Subcutaneous abdominal adipose tissue (tissue), 5 donors: ENCODE measurements around the gene TMPRSS6.

ENCODE experiments used
- H3K27ac ChIP-seq: one replicate; pipeline ENCODE4 v1.7.0; 2013; ENCODE audit warnings: low read depth, mild to moderate bottlenecking, inconsistent platforms, low read length, moderate library complexity
- H3K27me3 ChIP-seq, 5 donors: one replicate each; pipeline ENCODE4 v1.7.0; 2013; ENCODE audit warnings: low read length in 5 of 5, inconsistent platforms in 1 of 5; ENCODE audit not compliant: control insufficient read depth in 5 of 5, insufficient read depth in 4 of 5
- H3K36me3 ChIP-seq, 5 donors: one replicate each; pipeline ENCODE4 v1.7.0; 2013; ENCODE audit warnings: low read length in 5 of 5; ENCODE audit not compliant: control insufficient read depth in 5 of 5, insufficient read depth in 5 of 5
- H3K4me1 ChIP-seq, 5 donors: one replicate each; pipeline ENCODE4 v1.7.0; 2013; ENCODE audit warnings: low read length in 5 of 5, mild to moderate bottlenecking in 3 of 5, moderate library complexity in 1 of 5; ENCODE audit not compliant: control insufficient read depth in 5 of 5, insufficient read depth in 5 of 5
- H3K4me3 ChIP-seq, 5 donors: one replicate each; pipeline ENCODE4 v1.7.0; 2013; ENCODE audit warnings: low read length in 5 of 5, low read depth in 1 of 5
- H3K9ac ChIP-seq, 5 donors: one replicate each; pipeline ENCODE4 v1.7.0; 2013; ENCODE audit warnings: low read length in 5 of 5, mild to moderate bottlenecking in 4 of 5, moderate library complexity in 3 of 5
- H3K9me3 ChIP-seq, 5 donors: one replicate each; pipeline ENCODE4 v1.7.0; 2013; ENCODE audit warnings: low read length in 5 of 5; ENCODE audit not compliant: control insufficient read depth in 5 of 5
- donor health status: healthy.
- donor health status: healthy.
- donor health status: healthy.
- donor health status: healthy.
- donor health status: healthy.

TMPRSS6 gene

DNA sequence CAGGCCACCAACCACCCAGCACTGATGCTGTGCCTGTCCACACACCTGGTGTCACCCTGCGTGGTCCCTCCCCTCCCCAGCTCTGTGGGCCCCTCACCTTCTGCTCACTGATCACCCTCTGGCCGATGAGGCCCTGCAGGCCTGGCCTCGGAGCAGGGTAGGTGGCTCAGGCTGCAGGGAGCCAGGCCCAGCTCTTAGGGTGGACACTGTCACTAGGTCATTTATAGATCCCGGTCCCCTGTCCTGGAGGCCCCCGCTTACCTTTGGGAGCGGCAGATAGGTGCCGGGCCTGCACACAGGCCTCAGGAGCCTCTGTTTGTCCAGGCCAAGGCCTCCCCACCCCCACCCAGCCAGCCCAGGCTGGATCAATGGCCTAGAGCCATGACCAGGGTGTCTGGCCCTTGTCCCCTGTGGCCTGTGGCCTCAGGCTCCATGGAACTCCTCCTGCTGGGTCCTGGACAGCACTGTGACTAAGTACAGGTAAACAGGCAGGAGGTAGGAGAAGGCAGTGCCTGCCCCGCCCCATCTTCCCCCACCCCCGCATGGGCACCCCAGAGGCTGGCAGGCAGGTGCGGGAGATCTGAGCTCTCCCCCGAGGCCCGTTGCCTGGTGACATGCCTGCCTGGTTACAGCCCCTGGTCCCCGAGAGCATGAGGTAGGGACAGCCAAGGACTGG is at the start of gene TMPRSS6:
Gene TMPRSS6 (minus strand): TSS at position 472 of the 676 bp plus-strand sequence. CDS start 6,296 bp downstream, outside the sequence.
- no peak within 1 kb of the TSS for H3K9ac ChIP-seq
- no peak within 1 kb of the TSS for H3K4me3 ChIP-seq
- no peaks in the 10 kb centered on the region for H3K9me3 ChIP-seq
- H3K27me3 ChIP-seq, result peaks cover 2 to 26% (median 22%) of the 10 kb centered on the region in 5 donors
- peaks cover 0 to 1% (median 0%) of the 10 kb centered on the region in 5 donors for H3K4me1 ChIP-seq
- no peaks in the 10 kb centered on the region for H3K36me3 ChIP-seq
- H3K27ac ChIP-seq, result no peak within 1 kb of the TSS

DNA sequence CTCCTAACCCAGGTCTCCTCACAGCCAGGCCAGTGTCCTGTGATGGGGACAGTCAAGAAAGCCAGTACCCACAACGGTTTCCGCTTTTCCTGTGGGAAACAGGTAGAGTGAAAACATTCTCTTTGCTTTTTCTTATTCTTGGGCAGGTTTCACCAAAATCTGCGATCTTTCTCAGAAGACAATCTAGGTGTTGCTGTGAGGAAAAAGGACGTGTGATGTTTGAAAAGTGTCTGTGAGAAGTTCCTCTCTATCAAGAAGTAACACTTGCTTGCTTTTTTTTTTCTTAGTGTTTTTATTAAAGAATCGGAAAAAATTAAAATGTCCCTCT is 49.4 kb upstream of the TMPRSS6 start:
- no peak overlapping the region for H3K4me3 ChIP-seq
- H3K4me1 ChIP-seq, result no peaks in the 10 kb centered on the region
- no peaks in the 10 kb centered on the region for H3K36me3 ChIP-seq
- peaks cover 0 to 6% (median 5%) of the 10 kb centered on the region in 5 donors for H3K9me3 ChIP-seq
- H3K27me3 ChIP-seq, result peaks cover 0 to 25% (median 12%) of the 10 kb centered on the region in 5 donors
- no peak overlapping the region for H3K27ac ChIP-seq
- H3K9ac ChIP-seq, result no peak overlapping the region

DNA sequence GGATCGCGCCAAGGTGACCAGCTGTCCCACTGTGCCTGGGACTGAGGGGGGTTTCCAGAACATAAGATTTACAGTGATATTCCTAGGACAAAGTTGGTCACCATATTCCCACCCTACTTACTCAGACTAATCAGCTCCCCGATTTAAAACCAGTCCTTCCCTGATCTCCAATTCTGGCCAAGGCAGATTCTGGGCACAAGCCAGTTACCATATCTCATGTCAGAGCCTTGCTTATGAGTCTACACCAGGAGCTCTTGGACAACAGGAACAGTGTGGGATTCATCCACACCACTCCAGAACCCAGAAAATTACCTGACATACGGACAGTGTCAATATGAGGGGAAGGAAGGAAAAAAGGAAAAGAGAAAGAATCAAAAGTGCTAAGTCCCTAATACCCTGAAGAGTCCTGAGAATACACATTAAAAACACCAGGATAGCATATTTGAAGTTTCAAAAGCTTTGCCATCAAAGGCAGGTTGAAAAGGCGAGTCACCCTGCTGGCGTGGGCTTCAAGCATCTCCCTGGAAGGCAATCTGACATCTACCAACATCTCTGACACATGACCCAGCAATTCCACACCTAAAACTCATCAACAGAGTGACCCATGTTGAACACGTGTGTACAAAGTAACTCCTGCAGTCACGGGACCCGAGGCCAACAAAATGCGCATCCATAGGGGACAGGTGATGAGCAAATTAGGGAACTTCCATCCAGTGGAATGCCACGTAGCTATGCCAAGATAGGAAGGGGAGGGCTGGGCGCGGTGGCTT is 48.2 kb upstream of the TMPRSS6 start:
- Histone ChIP-seq H3K4me1 (no peaks in the 10 kb centered on the region), H3K27me3 (peaks cover 0 to 22% (median 12%) of the 10 kb centered on the region in 5 donors), H3K36me3 (no peaks in the 10 kb centered on the region), H3K9me3 (peaks cover 0 to 6% (median 5%) of the 10 kb centered on the region in 5 donors), H3K9ac (no peak overlapping the region), H3K27ac (no peak overlapping the region), H3K4me3 (no peak overlapping the region)

DNA sequence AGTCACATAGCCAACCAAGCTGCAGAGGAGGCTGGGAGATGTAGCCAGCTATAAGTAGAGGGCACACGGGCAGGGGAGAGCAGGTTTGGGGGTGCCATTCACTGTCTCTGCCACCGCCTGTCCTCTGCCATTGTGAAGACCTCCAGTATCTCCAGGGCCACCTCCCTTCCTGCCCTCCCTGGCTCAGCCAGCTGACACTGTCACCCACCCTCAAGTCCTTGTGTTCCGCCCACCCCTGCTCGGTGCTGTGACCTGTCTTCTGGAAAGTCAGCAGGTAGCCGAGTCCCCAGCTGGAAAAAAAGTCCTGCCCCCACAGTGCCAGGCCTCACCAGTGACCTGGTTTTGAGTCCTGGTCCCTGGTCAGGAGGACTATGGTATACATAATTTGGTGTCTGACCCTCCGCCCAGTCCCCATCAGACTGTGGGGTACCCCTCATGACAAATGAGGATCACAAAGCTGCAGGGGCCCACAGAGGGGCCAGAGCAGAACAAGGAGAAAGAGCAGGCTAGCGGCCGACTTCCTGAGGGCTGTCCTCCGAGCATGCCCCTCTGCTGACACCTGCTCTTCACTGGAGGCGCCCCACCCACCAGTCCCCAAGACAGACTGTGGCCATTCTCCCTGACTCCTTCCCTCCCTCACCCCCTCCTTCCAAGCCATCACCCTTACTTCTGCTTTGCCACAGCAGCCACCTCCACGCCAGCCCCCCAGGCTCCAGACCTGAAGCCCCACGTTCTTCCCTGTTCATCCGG is 47.3 kb upstream of the TMPRSS6 start:
- H3K27me3 ChIP-seq, result peaks cover 0 to 22% (median 12%) of the 10 kb centered on the region in 5 donors
- no peaks in the 10 kb centered on the region for H3K36me3 ChIP-seq
- H3K27ac ChIP-seq, result no peak overlapping the region
- H3K9ac ChIP-seq, result no peak overlapping the region
- no peak overlapping the region for H3K4me3 ChIP-seq
- H3K9me3 ChIP-seq, result peaks cover 0 to 6% (median 5%) of the 10 kb centered on the region in 5 donors
- H3K4me1 ChIP-seq, result no peaks in the 10 kb centered on the region

DNA sequence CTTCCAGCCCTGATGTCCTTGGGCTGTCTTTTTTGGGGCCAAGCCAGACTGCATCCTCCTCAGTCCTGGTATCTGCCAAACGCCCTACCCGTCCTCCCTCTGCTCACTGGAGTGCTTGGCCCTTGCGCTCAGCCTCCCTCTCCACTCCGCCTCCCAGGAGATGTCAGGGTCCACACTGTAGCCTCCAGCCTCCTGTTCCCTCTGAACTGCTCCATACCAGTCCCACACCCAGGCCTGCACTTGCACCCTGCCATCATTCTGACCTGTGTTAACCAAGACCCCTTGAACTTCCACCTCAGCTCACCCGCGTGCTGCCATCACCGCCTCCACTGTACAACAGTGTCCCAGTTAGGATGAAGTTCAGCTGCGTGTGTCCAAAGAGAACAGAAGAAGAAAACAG is 46.5 kb upstream of the TMPRSS6 start:
- H3K27me3 ChIP-seq, result peaks cover 0 to 20% (median 12%) of the 10 kb centered on the region in 5 donors
- no peak overlapping the region for H3K4me3 ChIP-seq
- no peaks in the 10 kb centered on the region for H3K4me1 ChIP-seq
- no peak overlapping the region for H3K27ac ChIP-seq
- no peaks in the 10 kb centered on the region for H3K36me3 ChIP-seq
- no peaks in the 10 kb centered on the region for H3K9me3 ChIP-seq
- H3K9ac ChIP-seq, result no peak overlapping the region

DNA sequence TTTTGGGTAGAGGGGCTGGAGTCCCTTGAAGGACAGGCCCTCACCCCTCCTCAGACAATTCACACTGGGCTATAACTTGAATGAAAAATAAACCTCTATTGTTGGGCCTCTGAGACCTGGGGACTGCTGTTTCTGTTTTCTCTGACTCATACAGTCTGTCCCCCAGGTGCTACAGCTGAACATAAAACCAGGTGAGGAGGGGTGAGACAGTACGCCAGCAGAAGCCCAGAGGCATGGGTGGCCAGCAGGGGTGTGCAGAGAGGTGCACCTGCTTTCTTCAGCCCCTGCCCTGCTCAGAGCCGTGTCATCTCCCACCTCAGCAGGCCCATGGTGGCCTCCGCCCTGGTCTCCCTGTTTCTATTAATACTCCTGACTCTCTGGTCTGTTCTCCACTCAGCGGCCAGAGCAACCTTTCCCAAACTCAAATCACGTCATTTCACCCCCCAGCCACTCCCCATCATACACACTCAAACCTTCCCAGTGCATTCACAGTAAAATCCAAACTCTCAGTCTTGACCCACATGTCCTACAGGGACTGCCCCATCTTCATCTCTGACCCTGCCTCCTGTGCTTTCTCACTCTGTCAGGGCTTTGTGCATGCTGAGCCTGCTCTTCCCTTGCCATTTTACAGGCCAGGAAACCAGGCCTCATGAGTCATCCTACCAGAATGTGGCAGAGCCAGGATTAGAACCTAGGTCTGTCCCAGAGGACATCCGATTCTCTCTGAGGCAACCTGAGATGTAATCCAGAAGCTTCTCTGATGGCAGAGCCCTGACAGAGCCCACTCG is 45.6 kb upstream of the TMPRSS6 start:
- Histone ChIP-seq H3K4me3 (no peak overlapping the region), H3K27ac (no peak overlapping the region), H3K9me3 (peaks cover 0 to 3% (median 0%) of the 10 kb centered on the region in 5 donors), H3K27me3 (peaks cover 0 to 20% (median 12%) of the 10 kb centered on the region in 5 donors), H3K4me1 (no peaks in the 10 kb centered on the region), H3K9ac (no peak overlapping the region), H3K36me3 (no peaks in the 10 kb centered on the region)

DNA sequence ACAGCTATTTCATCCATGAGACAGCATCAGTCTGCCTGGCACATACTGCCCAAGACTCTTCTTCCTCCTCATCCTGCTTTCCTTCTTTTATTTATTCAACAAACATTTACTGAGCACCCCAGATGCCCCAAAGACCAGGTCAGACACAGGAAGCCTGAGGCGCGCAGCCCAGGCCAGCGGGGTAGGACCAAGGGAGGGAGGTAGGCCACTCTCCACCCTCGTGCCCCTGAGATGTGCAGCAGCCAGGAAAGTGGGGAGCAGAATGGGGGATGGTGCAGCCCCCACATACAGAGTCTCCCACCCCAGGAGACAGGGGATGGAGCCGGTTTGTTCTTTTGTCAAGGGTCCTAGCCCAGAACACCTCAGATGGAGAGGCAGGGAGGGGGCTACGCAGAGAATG is 44.4 kb upstream of the TMPRSS6 start:
- H3K4me3 ChIP-seq, result no peak overlapping the region
- no peaks in the 10 kb centered on the region for H3K36me3 ChIP-seq
- H3K27me3 ChIP-seq, result peaks cover 0 to 18% (median 11%) of the 10 kb centered on the region in 5 donors
- H3K9me3 ChIP-seq, result peaks cover 0 to 3% (median 0%) of the 10 kb centered on the region in 5 donors
- H3K4me1 ChIP-seq, result no peaks in the 10 kb centered on the region
- H3K9ac ChIP-seq, result no peak overlapping the region
- H3K27ac ChIP-seq, result no peak overlapping the region

DNA sequence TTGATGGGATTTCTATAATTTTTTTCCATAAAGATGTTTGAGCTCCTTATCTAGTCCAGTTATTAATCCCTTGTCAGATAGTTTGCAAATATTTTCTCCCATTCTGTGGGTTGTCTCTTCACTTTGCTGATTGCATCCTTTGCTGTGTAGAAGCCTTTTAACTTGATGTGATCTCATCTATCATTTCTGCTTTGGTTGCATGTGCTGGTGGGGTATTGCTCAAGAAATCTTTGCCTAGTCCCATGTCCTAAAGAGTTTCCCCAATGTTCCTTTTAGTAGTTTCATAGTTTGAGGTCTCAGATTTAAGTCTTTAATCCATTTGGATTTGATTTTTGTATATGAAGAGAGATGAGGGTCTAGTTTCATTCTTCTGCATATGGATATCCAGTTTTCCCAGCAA is 41.9 kb upstream of the TMPRSS6 start:
- H3K9me3 ChIP-seq, result peaks cover 0 to 3% (median 0%) of the 10 kb centered on the region in 5 donors
- H3K36me3 ChIP-seq, result no peaks in the 10 kb centered on the region
- no peak overlapping the region for H3K9ac ChIP-seq
- peaks cover 0 to 18% (median 16%) of the 10 kb centered on the region in 5 donors for H3K27me3 ChIP-seq
- H3K27ac ChIP-seq, result no peak overlapping the region
- no peaks in the 10 kb centered on the region for H3K4me1 ChIP-seq
- no peak overlapping the region for H3K4me3 ChIP-seq

DNA sequence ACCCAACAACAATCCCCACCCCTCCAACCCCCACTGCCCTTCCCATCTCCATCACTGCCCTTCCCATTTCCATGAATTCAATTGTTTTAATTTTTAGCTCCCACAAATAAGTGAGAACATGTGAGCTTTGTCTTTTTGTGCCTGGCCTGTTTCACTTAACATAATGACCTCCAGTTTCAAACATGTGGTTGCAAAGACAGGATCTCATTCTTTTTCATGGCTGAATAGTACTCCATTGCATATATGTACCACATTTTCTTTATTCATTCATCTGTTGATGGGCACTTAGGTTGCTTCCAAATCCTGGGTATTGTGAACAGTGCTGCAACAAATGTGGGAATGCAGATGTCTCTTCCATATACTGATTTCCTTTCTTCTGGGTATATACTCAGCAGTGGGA is 41.2 kb upstream of the TMPRSS6 start:
- H3K36me3 ChIP-seq, result no peaks in the 10 kb centered on the region
- H3K27ac ChIP-seq, result no peak overlapping the region
- H3K9ac ChIP-seq, result no peak overlapping the region

More for the DNA sequence above, 41.2 kb upstream of the TMPRSS6 start:
- Histone ChIP-seq H3K9me3 (peaks cover 0 to 3% (median 0%) of the 10 kb centered on the region in 5 donors), H3K4me1 (no peaks in the 10 kb centered on the region), H3K4me3 (no peak overlapping the region), H3K27me3 (peaks cover 0 to 18% (median 15%) of the 10 kb centered on the region in 5 donors)
